ENCODE results near the gene CYB561.

CYB561 gene

GRCh38 chr17:63407741-63408330 is 38.3 kb downstream of the CYB561 start:
- no peak overlapping the region for H3K27ac ChIP-seq
- no peak overlapping the region for H3K4me3 ChIP-seq
- TF ChIP-seq, protein P1, sequence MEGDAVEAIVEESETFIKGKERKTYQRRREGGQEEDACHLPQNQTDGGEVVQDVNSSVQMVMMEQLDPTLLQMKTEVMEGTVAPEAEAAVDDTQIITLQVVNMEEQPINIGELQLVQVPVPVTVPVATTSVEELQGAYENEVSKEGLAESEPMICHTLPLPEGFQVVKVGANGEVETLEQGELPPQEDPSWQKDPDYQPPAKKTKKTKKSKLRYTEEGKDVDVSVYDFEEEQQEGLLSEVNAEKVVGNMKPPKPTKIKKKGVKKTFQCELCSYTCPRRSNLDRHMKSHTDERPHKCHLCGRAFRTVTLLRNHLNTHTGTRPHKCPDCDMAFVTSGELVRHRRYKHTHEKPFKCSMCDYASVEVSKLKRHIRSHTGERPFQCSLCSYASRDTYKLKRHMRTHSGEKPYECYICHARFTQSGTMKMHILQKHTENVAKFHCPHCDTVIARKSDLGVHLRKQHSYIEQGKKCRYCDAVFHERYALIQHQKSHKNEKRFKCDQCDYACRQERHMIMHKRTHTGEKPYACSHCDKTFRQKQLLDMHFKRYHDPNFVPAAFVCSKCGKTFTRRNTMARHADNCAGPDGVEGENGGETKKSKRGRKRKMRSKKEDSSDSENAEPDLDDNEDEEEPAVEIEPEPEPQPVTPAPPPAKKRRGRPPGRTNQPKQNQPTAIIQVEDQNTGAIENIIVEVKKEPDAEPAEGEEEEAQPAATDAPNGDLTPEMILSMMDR (IDR thresholded peaks at IDR 0.05), result no peak
- no peak for DNase-seq (ENCODE audit: low spot score)

GRCh38 chr17:63406689-63407330 is 39.3 kb downstream of the CYB561 start:
- Histone ChIP-seq H3K4me3 (no peak overlapping the region), H3K27ac (no peak overlapping the region)
- DNase-seq (ENCODE audit: low spot score), result no peak
- TF ChIP-seq, protein P1 (IDR thresholded peaks at IDR 0.05), result peak; percentile 75

DNA sequence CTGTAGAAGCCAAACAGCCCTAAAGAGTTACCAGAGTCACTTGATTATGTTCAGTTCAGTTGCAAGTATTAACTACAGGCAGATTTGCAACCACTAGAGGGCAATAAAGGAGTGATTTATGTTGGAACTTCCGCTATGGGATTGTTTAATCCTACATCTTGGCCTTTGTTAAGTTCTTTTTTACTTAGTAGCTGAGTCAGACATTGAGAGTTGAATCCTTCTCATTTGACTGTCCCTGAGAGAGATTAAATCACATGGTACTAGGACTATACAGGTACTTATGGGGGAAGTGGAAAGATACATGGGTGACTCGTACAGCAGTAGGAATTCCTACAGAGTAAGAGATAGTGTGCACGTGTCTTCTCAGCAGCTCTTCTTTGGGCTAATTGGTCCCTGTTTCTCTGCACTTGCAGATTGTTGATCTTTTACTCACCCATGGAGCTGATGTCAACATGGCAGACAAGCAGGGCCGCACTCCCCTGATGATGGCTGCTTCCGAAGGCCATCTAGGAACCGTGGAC is 40.3 kb downstream of the CYB561 start:
- TF ChIP-seq, protein P1 (IDR thresholded peaks at IDR 0.05), result peak; percentile 31
- no peak for DNase-seq (ENCODE audit: low spot score)
- H3K27ac ChIP-seq, result no peak overlapping the region
- H3K4me3 ChIP-seq, result no peak overlapping the region

DNA sequence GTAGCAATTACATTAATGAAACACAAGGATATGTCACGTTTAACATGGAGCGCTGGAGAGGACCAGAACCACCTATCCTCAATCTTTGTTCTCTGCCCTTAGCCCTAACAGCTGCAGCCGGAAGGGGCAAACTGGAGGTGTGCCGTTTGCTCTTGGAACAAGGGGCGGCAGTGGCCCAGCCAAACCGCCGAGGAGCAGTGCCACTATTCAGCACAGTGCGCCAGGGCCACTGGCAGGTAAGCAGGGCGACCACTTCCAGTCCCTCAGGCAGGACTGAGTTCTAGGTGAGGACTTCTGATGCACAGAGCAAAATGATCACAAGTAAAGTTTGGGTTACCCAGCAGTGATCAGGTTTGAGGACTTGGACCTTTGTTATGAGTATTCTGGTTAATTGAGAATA is 41.1 kb downstream of the CYB561 start:
- no peak overlapping the region for H3K27ac ChIP-seq
- TF ChIP-seq, protein P1 (IDR thresholded peaks at IDR 0.05), result no peak
- DNase-seq (ENCODE audit: low spot score), result no peak
- no peak overlapping the region for H3K4me3 ChIP-seq

- peak overlapping the region in 1 of 2 donors; percentile 52 for H3K27ac ChIP-seq
- TF ChIP-seq, protein P1 (IDR thresholded peaks at IDR 0.05), result no peak
- DNase-seq (ENCODE audit: low spot score), result no peak
- no peak overlapping the region for H3K4me3 ChIP-seq
These were observed 43.5 kb downstream of the CYB561 start for GRCh38 chr17:63402431-63403212.

- no peak overlapping the region for H3K4me3 ChIP-seq
- peak overlapping the region in 1 of 2 donors; percentile 19 for H3K27ac ChIP-seq
- TF ChIP-seq, protein P1 (IDR thresholded peaks at IDR 0.05), result no peak
- DNase-seq (ENCODE audit: low spot score), result peak; percentile 80
These were observed 46.2 kb downstream of the CYB561 start for GRCh38 chr17:63399856-63400255.

Data from coronary artery (tissue), 2 donors.